H1 (cell line): ENCODE results near the gene CCDC80. TPM values are rescaled to one million over a fixed set of nuclear protein-coding genes. Genes with fewer than 3 reads are reported as not detected.

Source experiments
- GABPA ChIP-seq: IDR thresholded peaks from 2 replicates; pipeline ENCODE4 v1.6.1; 2011; ENCODE audit warnings: mild to moderate bottlenecking, low read length, moderate library complexity, borderline replicate concordance; ENCODE audit not compliant: insufficient read depth
- KDM1A ChIP-seq: fragments of 200-600, 300-600 bp; sonication (generic); IDR thresholded peaks from 2 replicates; pipeline ENCODE4 v1.7.1; 2016; ENCODE audit warnings: mild to moderate bottlenecking, low read length, borderline replicate concordance
- POLR2AphosphoS5 ChIP-seq: IDR thresholded peaks from 2 replicates; pipeline ENCODE4 v1.6.1; 2011; ENCODE audit warnings: low read depth, low read length
- polyA plus RNA-seq, 7 experiments: library from polyadenylated mRNA; depleted of rRNA in 3 of 7; stranded (reverse) in 5 of 7; unstranded in 2 of 7; fragments of >200 nt in 5 of 7; fragments of 200-250 nt in 2 of 7; gene quantifications; 1 replicate in 5 of 7; 2 replicates in 1 of 7; 4 replicates in 1 of 7; pipeline versions ENCODE4 v1.2.1 to v1.2.3, GENCODE V29; 2011 to 2013; ENCODE audit warnings: missing spikeins in 2 of 7, mixed read lengths in 2 of 7
- total RNA-seq: library from RNA; stranded (reverse); fragmentation: NEBNext Ultra II Directional; extraction: Animal tissue kit (Norgen Biotek cat#: 25700); gene quantifications from 2 replicates; pipeline ENCODE4 v1.2.1, GENCODE V29; 2021

CCDC80 gene
- total and polyA plus RNA-seq, 2 of the 8 experiments (the other 6 are each of a cell fraction or from before 2014, with no cell fraction given): 1.1 to 12.9 TPM

DNA sequence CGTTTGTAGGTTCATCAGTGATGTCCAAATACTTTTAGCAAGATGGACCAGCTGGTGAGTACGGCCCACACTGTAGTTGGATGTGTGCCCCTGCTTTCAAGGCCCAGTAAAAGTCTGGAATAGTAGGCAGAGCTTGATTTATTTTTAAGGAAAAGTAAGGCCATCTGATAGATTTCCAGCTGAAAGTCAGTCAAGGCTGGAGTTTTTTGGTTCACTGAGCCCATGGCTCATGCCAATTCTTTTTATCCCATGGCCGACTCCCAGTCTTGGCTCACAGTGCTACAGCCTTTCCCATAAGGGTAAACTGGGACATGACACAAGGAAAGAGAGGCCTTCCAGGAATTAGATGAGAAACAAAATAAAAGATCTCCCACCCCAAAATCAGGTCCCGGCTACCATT, 13.5 kb downstream of the CCDC80 start (continued):
- TF ChIP-seq KDM1A (no peak), POLR2AphosphoS5 (no peak), GABPA (no peak)
- TF ChIP-seq, all 59 proteins: peak for 0
